Measurements from ENCODE around the gene KDM4C. TPM values are rescaled to one million over a fixed set of nuclear protein-coding genes. Genes with fewer than 3 reads are reported as not detected.
A peak's percentile ranks its signal among the peaks of the same experiment; 100 is the strongest.

KDM4C gene
- total and polyA plus RNA-seq, 2 of the 8 experiments (the other 6 are each of a cell fraction or from before 2014, with no cell fraction given) = 13.0 to 26.1 TPM

DNA sequence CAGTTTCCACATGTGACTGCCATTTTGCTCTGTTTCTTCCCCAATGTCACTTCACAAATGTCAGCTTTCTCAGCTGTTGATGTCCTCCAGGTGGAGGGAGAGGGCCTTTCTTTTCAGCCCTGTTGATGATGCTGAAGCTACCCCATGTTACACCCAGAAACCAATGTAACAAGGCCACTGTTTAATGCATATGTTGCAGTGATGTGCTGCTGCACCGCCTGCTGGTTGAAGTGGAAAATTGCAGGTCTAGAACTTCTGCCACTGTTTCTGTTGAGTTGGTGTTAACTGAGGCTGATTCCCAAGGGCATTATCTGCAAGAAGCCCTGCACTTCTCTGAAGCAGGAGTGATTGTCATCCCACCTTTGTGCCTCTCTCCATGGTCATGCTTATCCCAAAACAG is 428.4 kb downstream of the KDM4C start:
- Histone ChIP-seq H3K4ac (replicated peaks; ENCODE audit: insufficient read length, low read depth, low read length) (no peak overlapping the region), H3K79me1 (ENCODE audit: low read depth, low read length) (no peaks in the 10 kb centered on the region; the same call in 1 of the 2 replicates), H3K23ac (ENCODE audit: insufficient read length) (no peak overlapping the region), H3K4me1 (replicated peaks in 1 of 4; ENCODE audit: control insufficient read depth in 3 of 4, insufficient read depth in 4 of 4, low read length in 3 of 4) (no peaks in the 10 kb centered on the region), H3K9ac (replicated peaks in 1 of 4; ENCODE audit: extremely low read depth in 1 of 4, low read depth in 3 of 4, low read length in 3 of 4) (no peak overlapping the region), H3K56ac (replicated peaks; ENCODE audit: insufficient read length, low read depth, low read length) (no peak overlapping the region), H4K8ac (ENCODE audit: extremely low read depth, insufficient read depth, low read length) (no peak overlapping the region), H3K14ac (ENCODE audit: insufficient read length) (no peak overlapping the region), H3K27me3 (replicated peaks in 1 of 4; ENCODE audit: control insufficient read depth in 3 of 4, extremely low read depth in 1 of 4, insufficient read depth in 3 of 4, low read length in 3 of 4) (no peaks in the 10 kb centered on the region), H2AK5ac (ENCODE audit: low read depth, low read length) (no peak overlapping the region; the same call in 1 of the 2 replicates), H4K91ac (replicated peaks; ENCODE audit: insufficient read length, low read length) (no peak overlapping the region), H2AFZ (ENCODE audit: low read length) (no peak overlapping the region), H4K5ac (ENCODE audit: insufficient read length, low read depth, low read length) (no peak overlapping the region), H4K20me1 (replicated peaks in 1 of 2; ENCODE audit: control insufficient read depth in 1 of 2, insufficient read depth in 2 of 2, low read length in 2 of 2) (no peaks in the 10 kb centered on the region), H2BK20ac (ENCODE audit: low read length) (no peak overlapping the region), H2BK120ac (replicated peaks; ENCODE audit: low read depth, low read length) (no peak overlapping the region), H2BK5ac (ENCODE audit: low read depth, low read length) (no peak overlapping the region), H2BK15ac (ENCODE audit: low read length) (no peak overlapping the region), H3K9me3 (ENCODE audit: insufficient read depth in 2 of 2, low read depth in 1 of 2, low read length in 1 of 2) (peaks cover 14 to 17% of the 10 kb centered on the region in 2 experiments; a peak in 2 of 4 replicates), H3K4me2 (ENCODE audit: insufficient read depth in 1 of 2, low read depth in 2 of 2, low read length in 2 of 2) (no peak overlapping the region), H3K23me2 (ENCODE audit: low read depth, low read length) (no peaks in the 10 kb centered on the region), H3K4me3 (ENCODE audit: extremely low read depth in 1 of 4, insufficient read depth in 2 of 4, low read depth in 3 of 4, low read length in 4 of 4) (no peak overlapping the region), H3K79me2 (ENCODE audit: control insufficient read depth in 1 of 2, insufficient read depth in 2 of 2, low read length in 2 of 2) (no peaks in the 10 kb centered on the region), H3K36me3 (ENCODE audit: control insufficient read depth in 2 of 4, insufficient read depth in 4 of 4, low read length in 3 of 4) (no peaks in the 10 kb centered on the region; a peak in 2 of 8 replicates), H3K27ac (ENCODE audit: low read depth, low read length) (no peak overlapping the region), H3K18ac (ENCODE audit: extremely low read depth, low read length) (no peak overlapping the region), H2BK12ac (ENCODE audit: low read depth, low read length) (0 out of 2 replicates have a peak overlapping the region, but pooled peaks have one; percentile 20)
- CTCF ChIA-PET (ENCODE audit: partially characterized antibody) = interaction anchor here (0.6 to 4.2 kb wide), 35 partner anchors 9 to 632 kb away, joined by 3 to 24 read pairs (median 5); no protein-coding TSS in a partner anchor
- DNase-seq (ENCODE audit: low read depth in 1 of 2, low spot score in 2 of 2) = peak in 1 of 2 experiments; percentile 15
- 17% methylated on average over 1 of the region's 1 CpG; no CpG with 5 or more reads in 1 of the 2 experiments for WGBS, 2 experiments (ENCODE audit: extremely low coverage in 1 of 2, insufficient coverage in 1 of 2, insufficient read length in 1 of 2, insufficient replicate concordance in 2 of 2, low coverage in 1 of 2, low lambda C conversion rate in 2 of 2, missing lambda C conversion rate in 1 of 2)
- POLR2A ChIA-PET (ENCODE audit: partially characterized antibody) = interaction anchor here (1.2 kb wide), 1 partner anchor 14 kb away, joined by 4 read pairs; no protein-coding TSS in a partner anchor
- FAIRE-seq = peak; percentile 84
- TF ChIP-seq SAP30 (IDR thresholded peaks at IDR 0.05; ENCODE audit: insufficient read depth, insufficient replicate concordance, low read length) (no peak), RAD21 (IDR thresholded peaks at IDR 0.05 in 1 of 2, conservative IDR thresholded peaks at IDR 0.05 in 1 of 2; ENCODE audit: low read depth in 2 of 2, low read length in 2 of 2) (peak; percentile 77 to 81), EGR1 (IDR thresholded peaks at IDR 0.05; ENCODE audit: borderline replicate concordance, low read depth, low read length) (no peak), CTBP2 (IDR thresholded peaks at IDR 0.05; ENCODE audit: borderline replicate concordance, insufficient read depth, insufficient read length, low read length) (no peak), RNF2 (IDR thresholded peaks at IDR 0.05; ENCODE audit: borderline replicate concordance, low read depth, low read length, missing control alignments, poor library complexity, severe bottlenecking) (no peak), SIN3A (conservative IDR thresholded peaks at IDR 0.05 in 1 of 2, IDR thresholded peaks at IDR 0.05 in 1 of 2; ENCODE audit: low read depth in 1 of 2, low read length in 2 of 2) (no peak), SIX5 (IDR thresholded peaks at IDR 0.05; ENCODE audit: low read depth, low read length) (no peak), CREB1 (IDR thresholded peaks at IDR 0.05) (0 out of 2 replicates have a peak, but pooled peaks have one; percentile 20), YY1 (IDR thresholded peaks at IDR 0.05; ENCODE audit: low read depth, low read length) (0 out of 2 replicates have a peak, but pooled peaks have one; percentile 43)
- TF ChIP-seq, protein P1, sequence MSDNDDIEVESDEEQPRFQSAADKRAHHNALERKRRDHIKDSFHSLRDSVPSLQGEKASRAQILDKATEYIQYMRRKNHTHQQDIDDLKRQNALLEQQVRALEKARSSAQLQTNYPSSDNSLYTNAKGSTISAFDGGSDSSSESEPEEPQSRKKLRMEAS (IDR thresholded peaks at IDR 0.05) = no peak

Data from H1 (cell line).